Measurements from ENCODE around the gene SEMA7A. TPM values are rescaled to one million over a fixed set of nuclear protein-coding genes. Genes with fewer than 3 reads are reported as not detected.
"Not testable (repeated sequence)": the region's sequence is repeated elsewhere in the genome, so short reads cannot be mapped to it uniquely, and the experiment has no call there.

The SEMA7A gene
- total RNA-seq, 1 experiment from 2014 or later = 74.9 TPM

DNA sequence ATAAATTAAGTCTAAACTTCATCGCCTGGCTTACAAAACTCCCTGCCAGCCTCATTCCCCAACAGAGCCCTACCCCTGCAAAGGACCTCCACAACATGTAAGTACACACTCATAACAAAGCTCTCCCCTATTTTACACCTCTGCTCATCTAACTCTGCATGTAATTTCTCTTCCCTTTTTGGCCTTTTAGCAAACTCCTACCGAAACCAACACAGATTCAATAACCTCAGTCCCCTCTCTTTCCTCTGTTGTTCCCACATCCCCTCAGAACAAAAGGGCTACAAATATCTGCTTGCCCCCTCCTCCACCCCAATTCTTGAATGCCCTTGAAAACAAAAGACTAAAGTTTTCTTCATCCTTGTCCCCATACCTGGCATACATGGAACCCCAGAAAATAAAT lies 26.5 kb upstream of the SEMA7A start:
- intact Hi-C loops (cut with micrococcal nuclease) = loop anchor here (2.0 to 5.0 kb wide), 2 partner anchors 82 to 157 kb away; partner anchors contain the start of gene ARID3B
- no peak for DNase-seq
- ATAC-seq = no peak
- peak overlapping the region; percentile 85 for H3K4me3 ChIP-seq (ENCODE audit: low read length)
- H3K4me1 ChIP-seq (ENCODE audit: insufficient read depth, low read length) = 0 out of 2 replicates have a peak, but pooled peaks cover 5% of the 10 kb centered on the region
- H3K27ac ChIP-seq (ENCODE audit: low read length) = peak overlapping the region; percentile 29; the same call in 1 of the 2 replicates
- CTCF ChIA-PET = interaction anchor here (1.2 kb wide), 1 partner anchor 86 kb away, joined by 6 read pairs; no protein-coding TSS in a partner anchor
- H3K4me2 ChIP-seq (ENCODE audit: low read length) = peak overlapping the region; percentile 94
- POLR2A ChIA-PET (ENCODE audit: unreplicated experiment) = interaction anchor here (0.5 kb wide), 1 partner anchor 344 kb away, joined by 3 read pairs; no protein-coding TSS in a partner anchor
- H3K9ac ChIP-seq (ENCODE audit: low read length) = peak overlapping the region; percentile 75
- no peaks in the 10 kb centered on the region for H3K27me3 ChIP-seq (ENCODE audit: low read length)
- peaks cover 4% of the 10 kb centered on the region; the same call in 1 of the 2 replicates for H3K36me3 ChIP-seq (ENCODE audit: low read depth, low read length)
- no peaks in the 10 kb centered on the region for H3F3A ChIP-seq (ENCODE audit: low read length, unreplicated experiment)
- TF ChIP-seq EZH2 (IDR thresholded peaks at IDR 0.05; ENCODE audit: low read length, unreplicated experiment) = no peak
- TF ChIP-seq, protein P1, sequence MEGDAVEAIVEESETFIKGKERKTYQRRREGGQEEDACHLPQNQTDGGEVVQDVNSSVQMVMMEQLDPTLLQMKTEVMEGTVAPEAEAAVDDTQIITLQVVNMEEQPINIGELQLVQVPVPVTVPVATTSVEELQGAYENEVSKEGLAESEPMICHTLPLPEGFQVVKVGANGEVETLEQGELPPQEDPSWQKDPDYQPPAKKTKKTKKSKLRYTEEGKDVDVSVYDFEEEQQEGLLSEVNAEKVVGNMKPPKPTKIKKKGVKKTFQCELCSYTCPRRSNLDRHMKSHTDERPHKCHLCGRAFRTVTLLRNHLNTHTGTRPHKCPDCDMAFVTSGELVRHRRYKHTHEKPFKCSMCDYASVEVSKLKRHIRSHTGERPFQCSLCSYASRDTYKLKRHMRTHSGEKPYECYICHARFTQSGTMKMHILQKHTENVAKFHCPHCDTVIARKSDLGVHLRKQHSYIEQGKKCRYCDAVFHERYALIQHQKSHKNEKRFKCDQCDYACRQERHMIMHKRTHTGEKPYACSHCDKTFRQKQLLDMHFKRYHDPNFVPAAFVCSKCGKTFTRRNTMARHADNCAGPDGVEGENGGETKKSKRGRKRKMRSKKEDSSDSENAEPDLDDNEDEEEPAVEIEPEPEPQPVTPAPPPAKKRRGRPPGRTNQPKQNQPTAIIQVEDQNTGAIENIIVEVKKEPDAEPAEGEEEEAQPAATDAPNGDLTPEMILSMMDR (conservative IDR thresholded peaks at IDR 0.05; ENCODE audit: low read depth, low read length) = no peak
- TF ChIP-seq EZH2phosphoT487 (IDR thresholded peaks at IDR 0.05; ENCODE audit: borderline replicate concordance, low read length) = no peak
- no TSS peak for BruUV-seq (replicated peaks)
- H3K79me2 ChIP-seq (ENCODE audit: low read length) = peaks cover 36% of the 10 kb centered on the region
- peak overlapping the region; percentile 88 for H2AFZ ChIP-seq (ENCODE audit: low read length)
- no peaks in the 10 kb centered on the region for H4K20me1 ChIP-seq (ENCODE audit: low read length)
- no peaks in the 10 kb centered on the region for H3K9me2 ChIP-seq (replicated peaks; ENCODE audit: low read length)
- H3K9me3 ChIP-seq (ENCODE audit: low read length) = 0 out of 2 replicates have a peak, but pooled peaks cover 4% of the 10 kb centered on the region

DNA sequence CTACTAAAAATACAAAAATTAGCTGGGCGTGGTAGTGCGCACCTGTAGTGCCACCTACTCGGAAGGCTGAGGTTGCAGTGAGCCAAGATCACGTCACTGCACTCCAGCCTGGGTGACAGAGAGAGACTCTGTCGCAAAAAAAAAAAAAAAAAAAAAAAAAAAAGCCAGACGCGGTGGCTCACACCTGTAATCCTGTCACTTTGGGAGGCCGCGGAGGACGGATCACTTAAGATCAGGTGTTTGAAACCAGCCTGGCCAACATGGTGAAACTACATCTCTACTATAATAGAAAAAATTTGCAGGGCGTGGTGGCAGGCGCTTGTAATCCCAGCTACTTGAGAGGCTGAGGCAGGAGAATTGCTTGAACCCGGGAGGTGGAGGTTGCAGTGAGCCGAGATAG lies 26.0 kb upstream of the SEMA7A start:
- H3K4me3 ChIP-seq (ENCODE audit: low read length); H3K4me1 ChIP-seq (ENCODE audit: insufficient read depth, low read length); H3K9me3 ChIP-seq (ENCODE audit: low read length); H3K9ac ChIP-seq (ENCODE audit: low read length); POLR2A ChIA-PET (ENCODE audit: unreplicated experiment); H3F3A ChIP-seq (ENCODE audit: low read length, unreplicated experiment); H4K20me1 ChIP-seq (ENCODE audit: low read length); CTCF ChIA-PET; H3K36me3 ChIP-seq (ENCODE audit: low read depth, low read length); BruUV-seq (replicated peaks); H3K9me2 ChIP-seq (replicated peaks; ENCODE audit: low read length); H2AFZ ChIP-seq (ENCODE audit: low read length); DNase-seq; H3K27ac ChIP-seq (ENCODE audit: low read length); H3K27me3 ChIP-seq (ENCODE audit: low read length); ATAC-seq: not testable (repeated sequence)
- peak overlapping the region; percentile 94; the same call in 1 of the 2 replicates for H3K4me2 ChIP-seq (ENCODE audit: low read length)
- intact Hi-C loops (cut with micrococcal nuclease) = loop anchor here (2.0 to 5.0 kb wide), 2 partner anchors 83 to 157 kb away; partner anchors contain the start of gene ARID3B
- peaks cover 36% of the 10 kb centered on the region for H3K79me2 ChIP-seq (ENCODE audit: low read length)

DNA sequence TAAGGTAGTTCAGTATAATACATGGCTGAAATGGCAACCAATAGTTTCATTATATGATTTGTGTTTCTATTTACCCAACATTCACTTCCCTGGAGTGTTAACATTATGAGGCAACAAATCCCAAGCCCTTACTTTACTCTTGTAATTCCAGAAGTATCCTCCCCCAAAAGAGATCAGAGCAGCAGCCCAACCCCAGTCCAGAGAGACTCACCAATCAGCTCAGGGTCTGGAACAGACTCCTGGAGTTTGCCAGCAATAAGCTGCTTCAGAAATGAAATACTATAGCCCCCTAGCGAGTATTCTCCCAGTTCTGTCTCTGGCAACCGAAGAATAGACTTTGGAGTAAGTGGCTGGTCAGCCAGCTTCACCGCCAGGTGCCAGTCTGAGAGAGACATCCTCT lies 24.7 kb upstream of the SEMA7A start:
- H3K36me3 ChIP-seq (ENCODE audit: low read depth, low read length) = peaks cover 2% of the 10 kb centered on the region; the same call in 1 of the 2 replicates
- H3F3A ChIP-seq (ENCODE audit: low read length, unreplicated experiment) = no peaks in the 10 kb centered on the region
- H3K9me2 ChIP-seq (replicated peaks; ENCODE audit: low read length) = no peaks in the 10 kb centered on the region
- intact Hi-C loops (cut with micrococcal nuclease) = no loop called here
- peaks cover 33% of the 10 kb centered on the region for H3K79me2 ChIP-seq (ENCODE audit: low read length)
- POLR2A ChIA-PET (ENCODE audit: unreplicated experiment) = no interaction called here
- H3K27me3 ChIP-seq (ENCODE audit: low read length) = no peaks in the 10 kb centered on the region
- no peak for DNase-seq
- TF ChIP-seq, protein P1 (conservative IDR thresholded peaks at IDR 0.05; ENCODE audit: low read depth, low read length) = no peak
- TF ChIP-seq EZH2phosphoT487 (IDR thresholded peaks at IDR 0.05; ENCODE audit: borderline replicate concordance, low read length) (no peak), EZH2 (IDR thresholded peaks at IDR 0.05; ENCODE audit: low read length, unreplicated experiment) (no peak)
- 0 out of 2 replicates have a peak, but pooled peaks cover 1% of the 10 kb centered on the region for H3K9me3 ChIP-seq (ENCODE audit: low read length)
- H3K4me2 ChIP-seq (ENCODE audit: low read length) = no peak overlapping the region
- no peak overlapping the region for H3K9ac ChIP-seq (ENCODE audit: low read length)
- ATAC-seq = no peak
- H2AFZ ChIP-seq (ENCODE audit: low read length) = no peak overlapping the region
- H4K20me1 ChIP-seq (ENCODE audit: low read length) = no peaks in the 10 kb centered on the region
- CTCF ChIA-PET = no interaction called here
- H3K4me1 ChIP-seq (ENCODE audit: insufficient read depth, low read length) = 0 out of 2 replicates have a peak, but pooled peaks cover 5% of the 10 kb centered on the region
- no peak overlapping the region for H3K4me3 ChIP-seq (ENCODE audit: low read length)
- no TSS peak for BruUV-seq (replicated peaks)
- no peak overlapping the region for H3K27ac ChIP-seq (ENCODE audit: low read length)

DNA sequence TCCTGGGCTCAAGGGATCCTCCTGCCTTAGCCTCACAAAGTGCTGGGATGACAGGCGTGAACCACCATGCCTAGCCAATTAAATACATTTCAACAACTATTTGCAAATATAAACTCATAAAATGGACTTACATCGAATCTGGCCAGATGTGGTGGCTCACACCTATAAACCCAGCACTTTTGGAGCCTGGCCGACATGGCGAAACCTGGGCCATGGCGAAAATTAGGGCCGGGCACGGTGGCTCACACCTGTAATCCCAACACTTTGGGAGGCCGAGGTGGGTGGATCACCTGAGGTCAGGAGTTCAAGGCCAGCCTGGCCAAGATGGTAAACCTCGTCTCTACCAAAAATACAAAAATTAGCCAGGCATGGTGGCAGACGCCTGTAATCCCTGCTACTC lies 23.3 kb upstream of the SEMA7A start:
- H3K27me3 ChIP-seq (ENCODE audit: low read length); H4K20me1 ChIP-seq (ENCODE audit: low read length); H3K9ac ChIP-seq (ENCODE audit: low read length); CTCF ChIA-PET; DNase-seq; H2AFZ ChIP-seq (ENCODE audit: low read length); POLR2A ChIA-PET (ENCODE audit: unreplicated experiment); H3K4me3 ChIP-seq (ENCODE audit: low read length); H3K27ac ChIP-seq (ENCODE audit: low read length); H3K4me2 ChIP-seq (ENCODE audit: low read length); BruUV-seq (replicated peaks); H3K36me3 ChIP-seq (ENCODE audit: low read depth, low read length); intact Hi-C loops (cut with micrococcal nuclease); ATAC-seq; H3F3A ChIP-seq (ENCODE audit: low read length, unreplicated experiment); H3K9me3 ChIP-seq (ENCODE audit: low read length); H3K4me1 ChIP-seq (ENCODE audit: insufficient read depth, low read length); H3K9me2 ChIP-seq (replicated peaks; ENCODE audit: low read length): not testable (repeated sequence)
- H3K79me2 ChIP-seq (ENCODE audit: low read length) = peaks cover 19% of the 10 kb centered on the region
